ENCODE measurements around the gene CRYL1. TPM values are rescaled to one million over a fixed set of nuclear protein-coding genes. Genes with fewer than 3 reads are reported as not detected.

CRYL1 gene
- total RNA-seq, 1 donor from 2014 or later: 30.5 TPM

- no peak for DNase-seq
Observed at GRCh38 chr13:20492641-20493040, 33.0 kb downstream of the CRYL1 start.

GRCh38 chr13:20491926-20492435, 33.7 kb downstream of the CRYL1 start:
- no peak for DNase-seq

- no peak for DNase-seq
Observed at GRCh38 chr13:20489185-20489820, 36.4 kb downstream of the CRYL1 start.

GRCh38 chr13:20487927-20488326, 37.7 kb downstream of the CRYL1 start:
- DNase-seq: peak; percentile 72

GRCh38 chr13:20482787-20483186, 42.9 kb downstream of the CRYL1 start:
- no peak for DNase-seq

GRCh38 chr13:20482275-20482761, 43.3 kb downstream of the CRYL1 start:
- no peak for DNase-seq

- no peak for DNase-seq
Observed at GRCh38 chr13:20477394-20477793, 48.3 kb downstream of the CRYL1 start.

- no peak for DNase-seq
Observed at GRCh38 chr13:20475927-20476691, 49.5 kb downstream of the CRYL1 start.

GRCh38 chr13:20474515-20474914, 51.1 kb downstream of the CRYL1 start:
- no peak for DNase-seq

GRCh38 chr13:20473888-20474287, 51.8 kb downstream of the CRYL1 start:
- DNase-seq: no peak

GRCh38 chr13:20473139-20473538, 52.5 kb downstream of the CRYL1 start:
- DNase-seq: no peak

GRCh38 chr13:20472531-20472930, 53.1 kb downstream of the CRYL1 start:
- no peak for DNase-seq

- no peak for DNase-seq
Observed at GRCh38 chr13:20470136-20470535, 55.5 kb downstream of the CRYL1 start.

GRCh38 chr13:20466371-20466770, 59.3 kb downstream of the CRYL1 start:
- DNase-seq: no peak

- DNase-seq: no peak
Observed at GRCh38 chr13:20465218-20465879, 60.3 kb downstream of the CRYL1 start.

GRCh38 chr13:20462921-20463320, 62.7 kb downstream of the CRYL1 start:
- no peak for DNase-seq

- DNase-seq: no peak
Observed at GRCh38 chr13:20462533-20462915, 63.1 kb downstream of the CRYL1 start.

GRCh38 chr13:20461860-20462532, 63.7 kb downstream of the CRYL1 start:
- DNase-seq: peak; percentile 5

GRCh38 chr13:20461481-20461859, 64.2 kb downstream of the CRYL1 start:
- no peak for DNase-seq

GRCh38 chr13:20460761-20461160, 64.9 kb downstream of the CRYL1 start:
- no peak for DNase-seq

- no peak for DNase-seq
Observed at GRCh38 chr13:20457670-20458069, 68.0 kb downstream of the CRYL1 start.

GRCh38 chr13:20456737-20457136, 68.9 kb downstream of the CRYL1 start:
- no peak for DNase-seq

- DNase-seq: no peak
Observed at GRCh38 chr13:20451397-20451796, 74.3 kb downstream of the CRYL1 start.
